DMS 273 (cell line): ENCODE results near the gene SEPTIN5.

ENCODE experiments used
- DNase-seq: peaks from one replicate; lab custom pipeline; 2025; ENCODE audit not compliant: unreplicated experiment; lab: John Stamatoyannopoulos, UW

Gene SEPTIN5

DNA sequence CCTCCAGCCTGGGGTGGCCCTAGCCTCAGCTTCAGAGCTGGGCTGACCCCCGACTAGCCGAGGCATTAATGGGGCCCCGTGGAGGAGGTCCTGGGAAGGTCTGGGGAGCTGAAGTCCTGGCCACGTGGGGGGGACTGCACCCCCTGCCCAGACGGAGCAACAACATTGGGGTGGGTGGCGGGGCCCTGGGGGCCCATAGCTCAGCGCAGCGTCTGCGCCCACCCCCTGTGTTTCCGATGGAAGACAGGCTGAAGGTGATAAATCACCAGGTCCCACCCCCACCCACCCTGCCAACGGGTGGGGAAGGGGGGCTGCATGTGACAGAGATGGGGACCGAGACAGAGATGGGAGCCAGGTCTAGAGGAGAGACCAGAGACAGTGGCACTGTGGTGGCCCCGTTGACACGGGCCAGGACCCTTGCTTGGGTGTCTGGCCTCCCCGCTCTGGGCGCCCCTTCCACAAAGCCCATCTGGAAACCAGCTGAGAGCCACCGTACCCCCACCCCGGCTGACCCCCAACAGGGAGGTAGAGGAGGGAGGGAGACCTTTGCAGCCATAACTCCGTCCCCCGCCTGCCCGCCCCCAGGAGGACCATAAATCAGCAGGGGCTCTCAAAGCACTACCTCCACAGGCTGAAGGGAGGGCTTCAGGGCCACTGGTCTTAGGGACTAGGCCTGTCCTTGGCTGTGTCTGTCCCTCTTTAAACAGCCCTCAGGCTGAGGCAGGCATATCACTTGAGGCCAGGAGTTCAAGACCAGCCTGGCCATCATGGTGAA, 17.2 kb downstream of the SEPTIN5 start:
- DNase-seq: no peak

DNA sequence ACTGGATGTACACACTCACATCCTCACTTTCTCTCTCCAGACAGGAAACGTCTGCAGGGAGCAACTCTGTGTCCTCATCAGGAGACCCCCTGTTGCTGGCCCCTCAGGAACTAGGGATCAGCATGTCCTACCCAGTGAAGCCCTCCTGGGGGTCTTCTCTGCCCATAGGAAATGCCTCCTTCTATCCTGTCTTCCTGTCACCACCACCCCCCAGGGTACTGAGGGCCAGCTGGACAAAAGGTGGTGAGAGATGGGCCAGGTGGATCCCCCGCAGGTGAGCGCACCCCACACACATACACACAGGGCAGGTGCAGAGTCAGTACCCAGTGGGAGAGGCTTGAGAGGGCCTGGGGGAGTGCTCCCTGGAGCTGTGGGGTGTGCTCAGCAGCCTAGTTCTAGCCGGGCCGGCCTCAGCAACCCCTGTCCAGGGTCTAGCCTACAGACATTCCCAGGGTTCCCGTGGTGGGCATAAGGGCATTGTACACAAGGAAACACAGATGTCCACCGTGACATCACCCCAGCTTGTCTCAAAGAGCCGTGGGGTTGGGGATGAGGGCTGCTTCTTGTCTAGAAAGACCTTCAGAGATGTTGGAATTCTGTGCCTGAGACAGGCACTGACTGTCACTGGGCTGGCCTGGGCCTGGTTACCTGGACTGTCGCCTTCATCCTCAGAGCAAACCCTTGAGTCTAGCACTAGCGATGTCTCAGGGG, 18.3 kb downstream of the SEPTIN5 start:
- no peak for DNase-seq

DNA sequence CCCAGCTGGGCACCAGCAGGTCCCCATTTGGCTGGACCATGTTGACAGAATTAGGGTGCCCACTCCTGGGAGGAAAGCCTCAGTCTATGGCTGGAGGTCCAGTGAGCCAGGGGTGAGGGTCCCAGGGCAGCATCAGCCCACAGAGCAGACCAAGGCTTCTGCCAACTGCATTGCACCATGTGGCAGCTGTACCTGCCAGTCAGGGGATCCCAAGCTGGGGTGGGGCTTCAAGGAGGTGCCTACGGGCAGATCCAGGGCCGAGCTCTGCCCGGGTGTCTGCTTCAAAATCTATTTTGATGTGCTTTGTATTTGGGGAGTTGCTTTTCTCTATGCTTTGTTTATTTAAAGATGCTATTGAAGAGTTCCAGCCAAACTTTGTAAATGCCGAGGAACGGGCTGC, 19.5 kb downstream of the SEPTIN5 start:
- DNase-seq: no peak

DNA sequence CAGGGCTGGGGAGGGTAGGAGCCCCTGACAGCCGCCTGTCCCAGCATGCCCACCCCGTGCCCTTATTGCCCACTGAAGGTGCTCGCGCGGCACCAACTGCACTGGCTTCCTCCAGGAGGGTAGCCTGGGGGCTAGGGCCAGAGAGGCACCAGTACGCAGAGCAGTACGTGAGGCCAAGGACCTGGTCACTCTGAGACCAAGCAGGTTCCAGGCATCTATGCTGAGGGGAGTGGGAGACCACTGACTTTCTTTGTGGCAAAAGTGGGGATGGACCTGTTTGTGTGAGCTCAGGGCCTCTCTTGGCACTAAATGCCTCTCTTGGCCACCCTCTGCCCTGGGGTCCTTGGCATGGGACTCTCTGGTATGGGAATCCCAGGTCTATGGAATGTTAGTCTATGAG, 19.9 kb downstream of the SEPTIN5 start:
- DNase-seq: no peak

DNA sequence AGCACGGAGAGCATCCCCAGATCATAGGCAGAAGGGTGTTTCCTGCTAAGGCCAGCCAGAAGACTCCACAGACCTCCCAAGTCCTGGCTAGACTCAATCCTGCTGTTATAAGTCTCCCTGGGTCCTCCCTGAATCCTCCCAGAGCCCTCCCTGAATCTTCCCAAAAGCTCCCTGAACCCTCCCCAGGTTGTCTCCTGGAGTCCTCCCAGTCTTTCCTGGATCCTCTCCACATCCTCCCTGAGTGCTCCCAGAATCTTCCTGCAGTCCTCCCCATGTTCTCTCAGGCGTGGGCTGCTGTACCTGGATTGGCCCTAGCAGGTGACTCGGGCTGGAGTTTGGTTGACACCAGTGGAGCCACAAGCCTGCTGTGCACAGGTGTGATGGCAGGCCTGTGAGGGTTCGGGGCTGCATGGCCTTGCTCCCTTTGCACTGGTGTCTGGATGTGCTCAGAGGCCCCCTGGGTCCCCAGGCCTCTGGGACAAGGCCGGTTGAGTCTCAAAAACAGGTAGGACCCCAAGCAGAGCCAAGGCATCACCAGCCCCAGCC, 20.6 kb downstream of the SEPTIN5 start:
- DNase-seq: no peak

DNA sequence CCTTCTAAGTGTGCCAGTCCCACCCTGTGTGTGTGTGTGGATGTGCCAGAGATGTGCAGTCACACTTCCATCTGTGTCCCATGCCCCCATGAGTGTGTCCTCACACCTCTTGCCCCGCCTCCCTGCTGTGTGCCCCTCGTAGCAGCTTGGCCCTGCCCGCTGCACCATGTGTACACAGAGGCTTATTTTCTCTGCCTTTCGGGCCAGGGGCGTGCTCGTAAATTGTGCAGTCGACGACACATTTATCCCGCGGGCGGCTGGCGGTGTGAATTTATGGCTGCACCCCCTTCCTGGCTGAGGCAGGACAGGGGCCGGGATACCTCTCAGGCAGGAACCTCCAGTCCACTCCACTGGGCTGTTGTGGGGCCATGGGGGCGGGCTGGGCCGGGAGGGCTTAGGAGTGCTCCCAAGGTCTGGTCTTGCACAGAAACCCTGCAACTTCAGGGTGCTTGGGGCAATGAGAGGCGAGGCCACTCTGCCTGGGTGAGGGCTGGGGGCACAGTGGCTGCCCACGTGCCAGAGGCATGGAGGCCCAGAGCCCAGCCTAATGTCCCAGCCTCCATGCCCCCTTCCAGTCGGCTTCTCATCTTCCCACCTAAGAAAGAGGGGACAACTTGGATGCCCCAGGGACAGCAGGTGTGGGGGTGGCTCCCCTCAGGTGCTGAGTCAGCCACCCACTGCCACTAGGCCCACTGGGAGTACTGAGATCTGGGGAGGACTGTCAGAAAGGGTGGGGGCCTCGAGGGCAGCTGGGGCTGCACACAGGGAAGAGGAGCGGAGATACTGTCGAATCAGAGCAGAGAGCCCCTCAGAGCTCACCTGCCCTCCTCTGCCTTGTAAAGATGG, 21.6 kb downstream of the SEPTIN5 start:
- DNase-seq: no peak

DNA sequence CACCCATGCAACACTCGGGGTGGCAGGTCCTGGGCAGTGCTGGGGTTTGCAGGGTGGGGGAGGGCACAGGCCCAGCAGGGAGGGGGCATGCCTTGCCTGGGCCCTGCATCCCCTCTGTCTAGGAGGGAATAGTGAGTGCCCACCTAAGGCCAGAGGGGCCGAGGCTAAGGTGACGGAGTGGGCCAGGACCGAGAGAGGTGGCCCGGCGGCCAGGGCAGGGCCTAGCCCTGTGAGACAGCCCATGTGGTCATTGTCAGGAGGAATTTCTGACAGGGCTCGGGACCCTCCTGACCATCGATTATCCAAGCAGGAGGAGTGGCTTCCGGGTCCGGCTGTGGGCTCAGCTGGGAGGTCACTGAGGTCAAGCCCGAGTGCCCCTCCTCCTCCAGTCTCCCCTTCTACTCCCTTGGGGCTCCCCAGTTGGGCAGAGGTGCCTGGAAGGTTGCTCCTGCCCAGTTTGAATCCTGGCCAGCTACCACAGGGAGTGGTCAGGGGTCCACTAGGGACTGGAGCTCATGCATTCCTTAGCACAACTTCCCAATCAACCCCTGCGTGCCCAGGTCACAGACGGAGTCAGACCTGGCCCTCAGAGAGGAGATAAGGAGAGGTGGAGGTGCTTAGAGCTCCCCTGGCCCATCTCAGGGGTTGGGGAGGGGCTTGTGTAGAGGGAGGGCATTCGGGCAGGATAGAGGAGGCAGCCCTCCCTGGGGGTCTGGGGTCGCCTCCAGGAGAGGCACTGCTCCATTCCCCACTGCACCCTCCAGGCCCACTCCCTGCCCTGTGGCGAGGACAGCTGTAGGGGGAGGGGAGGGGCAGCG, 23.8 kb downstream of the SEPTIN5 start:
- no peak for DNase-seq

DNA sequence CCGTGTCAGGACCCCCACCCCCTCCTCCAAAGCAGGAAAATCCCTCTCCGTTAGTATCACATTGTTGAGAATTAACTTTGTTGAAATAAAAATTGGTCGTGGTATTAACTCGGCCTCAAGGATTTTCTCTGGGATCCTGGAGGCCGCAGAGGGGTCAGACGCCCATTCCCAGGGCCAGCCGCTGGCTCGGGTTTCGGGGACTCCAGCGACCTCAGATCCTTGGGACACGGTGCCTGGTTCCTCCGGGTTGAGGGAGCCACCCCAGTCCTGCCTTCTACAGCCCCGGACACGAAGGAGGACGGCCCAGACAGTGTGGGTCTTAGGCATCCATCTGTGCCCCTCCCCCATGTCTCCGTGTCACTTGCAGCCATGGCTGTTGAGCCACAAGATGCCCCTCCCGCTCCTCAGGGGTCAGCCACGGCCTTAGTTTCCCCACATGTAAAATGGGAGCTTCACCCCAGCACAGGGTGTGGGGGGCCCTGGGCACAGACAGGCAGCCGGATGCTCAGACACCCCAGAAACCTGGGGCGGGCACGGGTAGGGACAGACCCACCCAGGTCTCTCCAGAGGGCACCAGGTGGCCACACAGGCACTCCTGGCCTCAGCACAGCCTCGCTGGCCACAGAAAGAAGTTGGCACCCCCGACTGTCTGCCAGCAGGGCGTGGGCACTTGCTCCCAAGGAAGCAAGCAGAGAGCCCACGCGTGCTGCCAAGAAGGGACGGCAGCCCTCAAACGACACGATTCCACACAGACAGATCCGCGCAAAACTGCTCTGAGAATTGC, 24.6 kb downstream of the SEPTIN5 start:
- DNase-seq: no peak

DNA sequence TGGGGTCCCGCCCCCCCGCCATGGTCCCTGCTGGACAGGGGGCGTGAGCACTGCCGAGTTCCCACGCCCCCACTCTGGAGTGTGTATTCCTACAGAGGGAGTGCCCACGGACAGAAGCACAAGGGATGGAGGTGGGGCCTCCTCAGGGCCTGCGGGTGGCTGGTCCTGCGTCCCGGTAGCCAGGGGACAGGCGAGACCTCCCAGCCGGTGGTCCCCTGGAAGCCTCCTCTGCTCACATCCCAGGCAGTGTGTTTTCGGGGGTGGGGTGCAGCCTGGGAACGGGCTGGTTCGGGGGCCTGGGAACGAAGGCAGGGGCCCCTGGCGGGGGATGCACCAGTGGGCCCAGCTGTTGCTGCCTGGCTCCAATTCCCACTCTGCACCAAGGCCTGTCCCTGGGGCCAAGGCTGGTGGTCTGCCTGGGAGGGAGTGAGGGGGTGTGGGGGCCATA, 25.2 kb downstream of the SEPTIN5 start:
- DNase-seq: no peak

DNA sequence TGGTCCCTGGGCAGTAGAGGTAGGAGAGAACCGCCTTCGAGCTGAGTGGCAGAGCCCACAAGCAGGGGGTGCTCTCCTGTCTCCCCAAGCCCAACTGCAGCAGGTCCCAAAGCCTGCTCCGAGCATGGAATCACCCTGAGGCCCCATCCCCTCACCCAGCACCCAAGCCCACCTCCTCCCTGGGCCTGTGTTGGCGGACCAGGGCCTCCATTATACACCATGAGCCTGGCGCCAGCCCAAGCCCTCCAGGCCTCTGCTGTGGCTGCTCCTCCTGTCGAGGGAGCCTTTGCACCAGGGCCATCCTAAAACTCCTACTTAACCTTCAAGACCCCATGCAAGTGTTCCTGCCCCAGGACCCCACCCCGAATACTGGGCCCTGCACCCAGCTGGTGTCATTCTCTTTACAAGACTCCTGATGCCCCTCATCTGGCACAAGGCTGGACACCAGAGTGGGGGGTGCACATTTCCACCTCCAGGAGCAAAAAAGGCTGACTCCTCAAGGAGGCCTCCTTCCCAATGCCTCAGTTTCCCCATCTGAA, 25.7 kb downstream of the SEPTIN5 start:
- no peak for DNase-seq

DNA sequence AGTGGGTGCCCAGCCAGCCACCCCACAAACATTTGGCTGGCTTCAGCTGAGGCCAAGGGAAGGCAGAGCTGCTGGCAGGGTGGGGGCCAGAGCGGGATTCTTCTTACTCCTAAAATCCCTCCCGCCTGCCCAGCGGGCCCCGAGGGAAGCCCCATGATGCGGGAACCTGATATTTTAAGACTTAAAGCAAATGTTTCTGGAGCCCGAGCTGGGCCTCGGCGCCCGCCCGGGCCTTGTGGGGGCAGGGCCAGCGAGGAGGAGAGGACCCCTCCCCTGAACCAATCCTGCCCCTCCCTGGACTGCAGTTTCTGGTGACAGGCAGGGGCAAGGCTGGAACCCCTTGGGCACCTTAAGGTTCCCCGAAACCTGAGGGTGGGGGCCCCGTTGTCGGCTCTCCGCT, 26.3 kb downstream of the SEPTIN5 start:
- DNase-seq: no peak

DNA sequence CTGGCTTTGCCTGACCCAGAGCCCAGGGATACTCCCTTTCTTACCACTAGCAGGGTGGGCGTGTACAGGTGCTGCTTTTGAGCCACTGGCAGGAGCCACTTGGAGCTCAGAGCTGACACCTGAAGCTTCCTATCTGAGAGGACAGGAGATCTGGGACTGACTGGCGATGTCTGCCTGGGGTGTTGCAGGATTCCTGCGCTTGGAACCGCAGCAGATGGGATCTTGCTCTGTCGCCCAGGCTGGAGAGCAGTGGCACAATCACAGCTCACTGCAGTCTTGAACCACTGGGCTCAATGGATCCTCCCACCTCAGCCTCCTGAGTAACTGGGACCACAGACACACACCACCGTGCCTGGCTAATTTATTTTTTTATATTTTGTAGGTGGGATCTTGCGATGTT, 26.8 kb downstream of the SEPTIN5 start:
- no peak for DNase-seq

DNA sequence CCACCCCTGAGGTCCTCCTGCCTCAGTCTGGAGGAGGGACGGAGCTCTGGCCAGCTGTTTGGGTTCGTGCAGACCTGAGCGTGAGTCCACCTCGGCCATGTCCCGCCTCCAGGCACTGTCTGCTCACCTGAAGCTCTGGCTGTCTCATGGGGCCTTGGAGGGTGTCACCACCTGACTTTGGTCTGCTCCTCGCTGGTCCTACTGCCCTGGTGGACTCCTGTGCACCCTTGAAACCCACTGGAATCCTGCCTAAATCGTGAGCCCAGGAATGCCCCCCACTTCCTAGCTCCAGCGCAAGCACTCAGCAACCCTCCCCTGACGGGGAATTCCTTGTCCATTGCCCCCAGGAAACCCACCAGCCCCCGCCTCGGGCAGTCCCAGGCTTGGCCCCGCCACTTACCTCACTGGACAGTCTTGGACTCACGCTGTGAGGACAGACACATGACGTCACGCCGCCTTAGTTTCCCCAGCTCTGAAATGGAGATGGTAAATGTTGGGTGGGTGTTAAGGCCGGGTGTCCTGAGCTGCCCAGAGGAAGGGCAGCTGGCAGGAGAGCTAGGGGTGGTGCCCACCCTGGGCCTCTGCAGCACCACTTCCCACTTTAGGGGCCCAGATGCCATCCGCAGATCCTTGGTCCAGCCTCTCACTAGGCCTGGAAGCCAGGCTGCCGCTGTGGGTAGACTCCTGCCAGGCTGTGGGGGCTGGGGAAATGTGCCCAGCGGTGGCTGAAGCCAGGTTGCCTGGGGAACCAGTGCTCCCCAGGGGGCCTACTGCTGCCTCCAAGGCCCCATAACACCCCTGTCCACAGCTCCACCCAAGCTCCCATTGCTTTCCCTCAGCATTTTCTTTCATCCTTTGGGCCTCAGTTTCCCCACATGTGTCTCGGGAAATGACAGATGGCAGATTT, 28.1 kb downstream of the SEPTIN5 start:
- DNase-seq: no peak

DNA sequence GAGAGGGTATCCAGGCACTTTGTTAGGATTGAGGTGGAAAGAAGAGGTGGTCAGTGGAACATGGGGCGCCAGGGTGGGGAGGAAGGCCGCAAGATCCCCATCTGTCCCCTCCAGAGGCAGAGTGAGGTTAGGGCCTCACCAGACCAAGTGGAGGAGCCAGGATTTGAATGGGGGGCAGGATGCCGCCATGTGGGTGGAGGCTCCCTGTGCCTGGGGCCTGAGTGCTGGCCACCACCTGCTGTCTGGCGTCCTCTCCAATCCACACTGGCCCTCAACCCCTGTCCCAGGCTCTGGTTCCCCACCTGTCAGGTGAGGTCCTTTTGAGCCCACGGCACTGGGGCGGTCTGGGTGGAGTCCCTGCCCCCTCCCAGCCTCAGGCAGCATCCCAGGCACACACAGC, 28.8 kb downstream of the SEPTIN5 start:
- no peak for DNase-seq

DNA sequence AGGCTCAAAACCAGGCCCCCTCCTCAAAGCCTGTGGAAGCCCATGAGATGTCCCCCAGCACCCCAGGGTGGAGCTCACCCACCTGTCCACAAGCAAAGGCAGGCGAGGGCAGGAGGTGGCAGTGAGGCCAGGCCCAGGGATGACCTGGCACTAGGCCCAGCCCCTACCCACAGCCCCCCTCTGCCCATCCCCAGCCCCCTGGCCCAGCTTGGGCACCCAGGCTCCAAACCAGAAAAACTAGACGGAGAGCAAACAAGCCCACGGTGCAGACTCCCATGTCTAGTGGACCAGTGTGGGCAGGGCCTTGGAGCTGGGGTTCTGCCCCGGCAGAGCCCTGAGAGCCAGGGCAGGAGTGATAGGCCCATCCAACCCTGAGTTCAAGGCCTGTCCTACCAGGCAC, 29.3 kb downstream of the SEPTIN5 start:
- no peak for DNase-seq

DNA sequence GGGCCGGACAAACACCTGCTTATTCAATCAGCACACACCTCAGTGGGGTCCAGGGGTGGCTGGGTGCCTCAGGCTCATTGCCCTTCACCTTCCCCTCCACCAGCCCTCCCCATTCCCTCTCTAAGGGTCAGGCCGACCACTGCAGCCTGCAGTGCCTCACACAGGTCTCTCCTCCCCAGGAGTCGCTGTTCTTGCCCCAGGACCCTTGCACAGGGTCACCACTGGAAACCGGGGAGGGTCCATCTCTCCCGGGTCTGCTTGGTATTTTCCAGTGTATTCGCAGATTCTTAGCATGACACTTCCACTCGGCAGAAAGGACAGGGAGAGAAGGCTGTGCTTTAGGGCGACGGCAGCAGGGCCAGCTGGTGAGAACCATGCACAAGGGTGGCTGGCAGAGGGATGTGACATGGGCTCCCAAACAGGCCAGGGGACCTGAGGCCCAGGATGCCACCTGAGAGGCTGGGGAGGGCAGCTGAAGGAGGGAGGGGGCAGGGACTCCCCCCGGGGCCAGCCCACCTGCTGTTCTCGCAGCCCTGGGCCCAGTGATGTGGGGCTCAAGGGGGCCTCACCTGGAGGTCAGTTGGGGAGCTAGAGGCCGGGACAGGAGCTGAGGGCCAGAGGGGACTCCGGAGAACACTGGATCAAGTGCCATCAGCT, 30.2 kb downstream of the SEPTIN5 start:
- no peak for DNase-seq

DNA sequence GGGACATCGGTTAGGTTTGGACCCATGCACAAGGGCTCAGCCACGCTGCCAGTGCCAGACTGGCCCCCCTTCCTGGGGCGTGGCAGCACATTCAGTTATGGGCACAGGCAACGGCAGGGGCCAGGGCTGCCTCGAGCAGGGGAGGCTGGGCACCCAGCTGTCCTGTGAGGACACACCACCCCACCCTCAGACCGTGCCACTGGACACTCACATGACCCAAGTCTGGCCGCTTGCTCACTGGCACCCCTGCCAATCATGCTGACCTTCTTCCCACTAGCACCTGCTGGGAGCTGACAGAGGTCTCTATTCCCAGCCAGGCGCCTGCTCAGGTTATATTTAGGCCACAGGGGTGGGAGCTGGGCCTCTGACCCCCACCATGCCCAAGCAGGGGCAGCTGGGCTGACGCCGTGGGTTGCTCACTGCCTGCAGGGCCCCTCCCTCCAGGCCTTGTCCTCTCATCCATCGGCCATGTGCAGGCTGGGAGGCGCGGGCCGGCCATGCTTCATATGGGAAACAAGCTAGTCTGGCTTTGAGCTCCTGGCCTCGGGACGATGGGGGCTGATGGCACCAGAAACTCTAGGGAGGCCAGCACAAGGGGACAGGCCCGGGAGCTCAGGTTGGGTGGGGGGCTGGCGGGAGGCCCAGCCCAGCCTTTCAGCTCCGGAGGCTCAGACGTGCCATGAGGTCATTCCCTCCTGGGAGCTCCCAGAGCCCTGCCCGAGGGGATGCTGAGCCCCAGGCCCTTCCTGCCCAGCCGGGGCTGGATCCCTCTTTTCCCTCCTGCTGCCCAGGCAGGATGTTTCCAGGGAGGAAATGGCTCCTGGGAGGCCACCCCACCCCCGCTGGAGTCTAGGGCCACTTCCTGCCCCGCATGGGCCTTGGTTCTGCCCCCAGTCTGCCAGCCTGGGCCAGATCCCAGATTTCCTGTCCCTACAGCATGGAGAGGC, 31.1 kb downstream of the SEPTIN5 start:
- DNase-seq: no peak
